GM19023 (cell line): Measurements from ENCODE around the gene TRIM32.

Experiments
- ATAC-seq: cut with Tn5 transposase; IDR thresholded peaks from one replicate; pipeline ENCODE4 v1.9.1; 2021; ENCODE audit warnings: mild to moderate bottlenecking, moderate library complexity; ENCODE audit not compliant: unreplicated experiment

TRIM32 gene

DNA sequence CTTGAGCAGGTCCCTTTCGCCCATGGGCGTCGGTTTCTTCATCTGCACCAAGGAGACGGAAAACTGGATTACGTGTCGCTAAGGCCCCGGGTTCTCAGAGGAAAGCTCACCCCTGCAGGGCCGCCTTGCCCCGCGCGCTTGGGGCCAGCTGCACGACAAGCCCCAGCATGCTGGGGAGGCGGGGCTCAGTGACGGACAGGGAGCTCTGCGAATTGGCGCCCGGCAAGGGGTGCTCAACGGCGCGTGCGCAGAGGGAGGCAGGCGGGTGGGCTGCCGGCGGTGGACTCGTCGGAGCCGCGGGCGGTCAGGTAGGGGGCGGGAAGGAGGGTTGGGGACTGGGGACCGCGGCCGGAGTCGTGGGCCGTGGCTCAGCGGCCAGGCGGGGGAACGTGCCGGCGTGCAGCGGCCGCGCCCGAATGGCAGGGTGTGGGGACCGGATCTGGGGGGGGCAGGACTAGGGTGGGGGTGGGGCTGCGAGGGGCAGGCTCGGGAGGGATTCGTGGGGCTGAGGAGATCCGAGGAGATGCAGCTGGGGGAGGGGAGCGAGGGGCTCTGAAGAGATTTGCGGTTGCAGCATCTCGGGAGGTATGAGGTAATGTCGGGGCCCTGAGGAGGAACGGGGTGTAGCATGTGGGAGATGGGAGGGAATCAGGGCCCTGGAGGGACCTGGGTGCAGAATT, at the start of gene TRIM32:
TRIM32 (plus strand) TSS at position 232 of the 680 bp plus-strand sequence. CDS start 10,438 bp downstream, outside the sequence.
- ATAC-seq = peak; percentile 99

DNA sequence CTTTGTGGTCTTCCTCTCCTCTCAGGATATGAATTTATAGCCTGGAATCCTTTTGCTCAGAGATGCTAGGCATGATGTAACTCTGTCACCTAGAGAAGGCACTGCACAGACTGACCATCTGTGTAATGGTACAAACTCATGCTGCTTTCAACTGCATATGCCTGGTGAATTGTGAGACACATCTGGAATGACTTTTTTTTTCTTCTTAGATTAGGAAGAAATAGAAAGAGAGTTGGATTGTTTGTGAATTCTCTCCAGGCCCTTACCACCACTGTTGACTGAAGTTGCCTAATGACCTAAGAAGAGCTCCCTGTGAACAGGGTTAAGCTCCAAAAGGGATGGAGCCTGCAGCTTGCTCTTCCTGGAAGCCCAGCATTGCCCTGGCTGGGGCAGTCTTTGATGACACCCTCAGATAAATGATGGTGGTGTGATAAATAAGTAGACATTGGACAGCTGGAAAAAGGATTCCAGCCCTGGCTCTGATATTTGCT, 47.8 kb upstream of the TRIM32 start:
- ATAC-seq = no peak

DNA sequence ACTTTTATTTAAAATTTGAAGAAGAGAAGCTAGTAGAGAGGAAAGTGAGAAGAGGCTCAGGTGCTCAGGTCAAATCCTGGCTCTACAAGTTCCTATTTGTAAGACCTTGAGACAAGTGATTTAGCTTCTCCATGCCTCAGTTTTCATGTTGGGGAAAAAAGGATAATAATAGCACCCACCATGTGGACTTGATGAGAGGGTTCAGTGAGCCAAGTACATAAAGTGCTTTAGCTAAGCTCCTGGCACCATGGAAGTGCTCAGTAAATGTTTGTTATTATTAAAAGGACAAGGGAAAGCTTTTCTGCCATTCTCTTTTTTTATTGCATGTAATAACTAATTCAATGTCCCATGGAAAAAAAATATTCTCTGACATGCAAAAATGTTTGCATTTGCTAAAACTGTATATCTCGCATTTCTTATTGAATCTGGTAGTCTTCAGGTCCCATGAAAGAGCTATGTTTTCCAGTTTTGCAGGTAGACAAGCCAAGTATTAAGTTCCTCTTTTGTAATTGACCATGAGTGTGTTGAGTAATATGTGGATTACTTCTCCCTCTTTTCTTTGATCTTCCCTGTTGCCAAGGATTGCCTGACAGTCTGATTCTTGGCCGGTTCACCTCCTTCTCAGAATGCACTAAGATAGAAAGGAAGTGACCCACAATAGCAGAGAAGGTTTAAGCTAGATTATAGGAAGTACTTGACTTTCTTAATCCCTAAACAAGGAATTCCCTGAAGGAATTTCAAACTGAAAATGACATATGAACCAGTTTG, 45.6 kb upstream of the TRIM32 start:
- no peak for ATAC-seq

DNA sequence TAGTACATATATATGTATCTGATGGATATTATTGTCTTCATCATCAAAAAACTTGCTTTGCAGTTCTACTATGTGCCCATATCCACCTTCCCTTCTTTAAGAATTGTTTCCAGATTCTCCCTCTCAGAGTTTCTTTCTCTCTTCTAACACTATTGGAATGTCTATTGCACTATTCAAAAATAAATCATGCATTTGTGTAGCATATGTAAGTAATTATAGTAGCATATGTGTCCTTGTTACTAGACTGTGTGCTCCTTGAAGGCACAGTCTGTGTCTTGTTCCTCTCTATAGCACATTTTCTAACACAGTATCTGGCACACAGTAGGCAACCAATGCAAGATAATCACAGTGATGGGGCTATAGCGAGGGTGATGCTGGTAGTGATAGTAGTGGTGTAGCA, 43.4 kb upstream of the TRIM32 start:
- ATAC-seq = no peak

- ATAC-seq = no peak
Measured at GRCh38 chr9:116644091-116644688, 42.9 kb upstream of the TRIM32 start.

DNA sequence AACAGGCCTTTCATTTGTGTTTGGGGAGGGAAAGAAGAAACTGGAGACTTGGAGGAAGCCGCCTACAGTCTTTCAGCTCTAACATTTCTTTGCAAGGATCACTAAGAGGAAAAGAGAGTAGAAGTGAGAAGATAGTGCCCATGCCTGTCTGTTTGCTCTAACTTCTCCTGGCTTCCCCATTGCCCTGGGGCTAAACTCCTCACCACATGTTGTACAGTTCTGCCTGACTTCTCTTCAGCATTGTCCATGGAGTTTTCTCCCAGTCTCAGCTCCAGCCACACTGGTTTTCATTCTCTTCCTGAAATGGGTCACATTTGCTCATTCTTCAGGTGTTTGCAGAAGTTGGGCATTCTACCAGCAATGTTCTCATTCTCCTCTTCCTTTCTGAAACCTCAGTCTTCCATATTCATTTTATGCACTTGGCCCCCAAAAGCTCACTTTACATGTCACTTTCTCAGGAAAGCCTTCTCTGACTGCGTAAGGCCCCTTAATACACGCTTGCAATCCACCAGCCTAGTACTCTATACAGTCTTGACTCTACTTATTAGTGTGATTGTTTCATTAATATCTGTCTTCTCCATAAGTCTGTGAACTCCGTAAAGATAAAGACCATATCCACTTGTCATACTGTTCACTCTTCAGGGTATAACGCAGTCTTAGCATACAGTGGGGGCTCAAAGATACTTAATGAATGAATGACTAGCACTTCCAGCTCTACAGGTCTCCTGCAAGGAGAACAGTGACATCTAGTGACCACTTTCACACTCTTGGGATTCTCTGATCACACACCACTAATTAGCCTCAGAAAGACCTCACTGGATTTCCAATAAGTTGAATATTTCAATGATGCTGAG, 40.2 kb upstream of the TRIM32 start:
- ATAC-seq = no peak

DNA sequence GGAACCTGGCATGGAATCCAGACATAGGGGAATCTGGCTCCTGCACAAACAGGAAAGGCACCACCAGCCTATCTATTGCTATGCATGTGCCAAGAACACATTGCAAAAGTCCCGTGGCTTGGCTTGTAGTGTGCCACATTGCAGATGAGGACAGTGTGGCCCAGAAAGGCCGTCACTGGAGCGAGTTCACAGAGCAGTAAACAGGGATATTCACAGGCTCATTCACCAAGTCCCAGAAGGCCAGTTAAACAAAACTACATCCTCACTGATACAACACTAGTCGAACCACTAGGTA, 39.6 kb upstream of the TRIM32 start:
- no peak for ATAC-seq

GRCh38 chr9:116653348-116654058, 33.6 kb upstream of the TRIM32 start:
- no peak for ATAC-seq

GRCh38 chr9:116654059-116654355, 33.1 kb upstream of the TRIM32 start:
- no peak for ATAC-seq

DNA sequence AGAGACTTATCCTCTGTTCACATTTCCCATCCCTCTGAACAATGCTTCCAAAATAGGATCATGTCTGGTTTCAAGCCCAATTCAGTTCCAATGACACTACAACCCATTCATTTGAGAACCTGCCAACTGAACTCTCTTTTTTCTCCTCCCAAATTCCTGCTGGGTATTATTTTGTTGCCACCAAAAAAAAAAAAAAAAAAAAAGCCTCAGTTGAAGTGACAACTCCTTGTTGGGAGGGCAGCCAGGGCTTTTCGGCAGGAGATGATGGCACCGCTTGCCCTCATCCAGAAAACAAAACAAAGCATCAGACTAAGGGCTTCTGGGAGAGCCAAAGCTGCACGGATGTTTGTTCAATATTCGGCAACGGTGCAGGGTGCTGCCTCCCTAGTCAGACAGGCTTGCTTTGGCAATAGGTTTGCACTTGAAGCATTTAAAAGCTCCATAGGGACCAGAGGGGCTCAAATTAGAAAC, 30.6 kb upstream of the TRIM32 start:
- ATAC-seq = no peak

DNA sequence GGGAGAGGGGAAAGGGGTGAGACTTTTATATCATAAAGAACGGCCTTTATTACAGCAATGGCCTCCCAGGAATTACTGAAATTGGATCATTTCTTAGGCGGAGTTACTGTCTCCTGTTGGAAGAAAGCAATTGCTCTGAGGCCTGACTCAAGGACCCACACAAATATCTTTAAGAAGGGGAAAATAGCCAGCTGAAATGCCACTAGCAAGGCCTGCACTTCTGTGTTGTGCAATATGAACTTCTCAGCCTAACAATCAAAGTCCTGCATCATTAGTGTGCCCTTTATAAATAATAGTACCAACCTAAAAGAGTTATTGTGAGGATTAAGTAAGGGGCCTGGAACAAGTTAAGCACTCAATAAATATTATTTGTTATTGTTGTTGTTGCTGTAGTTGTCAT, 30.1 kb upstream of the TRIM32 start:
- ATAC-seq = no peak

DNA sequence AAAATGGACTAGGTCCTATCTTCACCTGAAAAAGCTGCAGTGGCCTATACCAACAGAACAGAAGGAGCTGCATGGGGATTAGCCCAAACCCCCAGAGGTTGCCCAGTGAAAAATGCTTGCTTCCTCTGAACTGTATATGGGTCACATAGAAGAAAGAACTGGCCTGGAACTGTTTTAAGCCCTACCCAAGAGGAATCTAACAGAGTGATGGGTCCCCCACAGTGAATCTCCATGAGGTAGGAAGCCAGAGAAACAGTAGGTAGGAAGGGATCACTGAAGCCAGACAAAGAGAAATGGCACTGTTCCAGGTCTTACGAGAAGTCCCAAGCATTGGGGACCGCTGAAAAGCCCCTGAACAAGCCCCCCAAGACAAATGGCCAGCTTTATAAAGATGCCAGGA, 28.8 kb upstream of the TRIM32 start:
- no peak for ATAC-seq

DNA sequence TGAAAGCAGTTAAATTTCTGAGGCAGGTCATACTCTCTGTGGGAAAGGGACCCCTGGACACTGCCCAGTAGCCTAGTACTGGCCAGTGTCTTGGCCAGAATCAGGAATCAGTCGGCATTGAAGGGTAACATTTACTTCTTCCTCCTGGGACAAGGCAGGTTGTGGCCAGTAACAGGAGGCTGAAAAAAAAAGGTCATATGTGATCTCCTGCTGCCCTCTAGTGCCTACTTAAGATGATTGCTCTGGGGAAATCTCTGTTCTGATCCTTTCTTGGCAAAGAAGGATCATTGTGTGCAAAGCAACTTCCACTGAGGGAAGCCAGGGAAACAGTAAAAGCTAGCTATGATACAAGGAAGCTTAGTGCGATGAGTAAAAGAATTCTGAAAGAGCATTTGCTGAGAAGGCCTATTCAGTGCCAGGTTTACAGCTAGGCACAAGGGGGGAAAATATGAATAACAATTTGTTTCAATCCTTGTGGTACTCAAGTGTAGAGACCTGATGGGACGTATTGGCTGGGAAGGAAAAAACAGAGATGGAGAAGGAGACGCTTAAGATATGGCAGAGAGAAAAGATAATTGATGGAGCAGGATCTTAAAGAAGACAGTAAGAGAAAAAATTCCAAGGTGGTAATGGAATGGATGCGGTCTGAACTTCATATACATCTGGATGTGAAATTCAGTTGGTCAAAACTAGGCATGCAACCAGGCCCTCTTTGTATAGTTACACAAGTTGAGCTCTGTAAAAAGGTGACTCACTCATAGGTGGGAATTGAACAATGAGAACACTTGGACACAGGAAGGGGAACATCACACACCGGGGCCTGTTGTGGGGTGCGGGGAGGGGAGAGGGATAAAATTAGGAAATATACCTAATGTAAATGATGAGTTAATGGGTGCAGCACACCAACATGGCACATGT, 25.8 kb upstream of the TRIM32 start:
- peak; percentile 88 for ATAC-seq

GRCh38 chr9:116662646-116663310, 24.3 kb upstream of the TRIM32 start:
- no peak for ATAC-seq

DNA sequence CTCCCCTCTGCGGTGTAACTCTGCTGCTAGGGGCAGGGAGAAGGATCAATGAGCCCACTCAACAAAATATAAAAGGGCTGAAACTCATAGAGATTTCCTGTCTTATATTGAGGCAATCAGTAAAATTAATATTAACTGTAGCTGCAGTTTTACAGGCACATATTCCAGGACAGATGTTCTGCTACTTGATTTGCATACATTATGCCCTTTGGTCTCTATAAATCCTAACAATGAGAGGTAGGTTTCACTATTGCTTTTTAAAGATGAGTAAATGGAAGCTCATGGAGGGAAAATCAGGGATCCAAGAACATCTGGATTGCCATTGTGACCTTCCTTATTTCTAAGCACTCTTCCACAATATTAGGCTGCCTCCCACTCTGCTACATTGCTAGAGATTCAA, 23.5 kb upstream of the TRIM32 start:
- ATAC-seq = no peak

GRCh38 chr9:116668970-116669695, 18.0 kb upstream of the TRIM32 start:
- ATAC-seq = no peak

GRCh38 chr9:116671605-116672004, 15.5 kb upstream of the TRIM32 start:
- no peak for ATAC-seq

DNA sequence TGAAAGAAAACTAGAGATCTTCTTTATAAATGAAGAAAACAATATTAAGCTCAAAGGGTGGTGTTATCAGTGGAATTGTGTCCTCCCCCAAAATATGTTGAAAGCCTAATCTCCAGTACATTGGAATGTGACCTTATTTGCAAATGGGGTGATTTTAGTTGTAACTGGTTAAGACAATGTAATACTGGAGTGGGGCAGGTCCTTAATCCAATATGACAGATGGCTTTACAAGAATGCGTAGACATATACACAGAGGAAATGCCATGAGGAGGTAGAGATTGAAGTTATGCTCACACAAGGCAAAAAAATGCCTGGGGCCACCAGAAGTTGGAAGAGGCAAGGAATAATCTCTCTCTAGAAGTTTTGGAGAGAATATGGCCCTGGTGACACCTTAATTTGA, 13.7 kb upstream of the TRIM32 start:
- ATAC-seq = no peak
